ENCODE data around the gene DCANP1. TPM values are rescaled to one million over a fixed set of nuclear protein-coding genes. Genes with fewer than 3 reads are reported as not detected.

DCANP1 gene
- not detected for polyA plus RNA-seq (2013, experiment 1 of 2; ENCODE audit: insufficient read length)
- not detected for polyA plus RNA-seq (2013, experiment 2 of 2; ENCODE audit: insufficient read length)

- no peak for DNase-seq
These were observed at the start of gene DCANP1 for GRCh38 chr5:135447298-135447929. Gene DCANP1 (minus strand): TSS chr5:135447348. CDS start chr5:135447108, 240 bp downstream.

GRCh38 chr5:135495531-135495930, 48.4 kb upstream of the DCANP1 start:
- peak; percentile 16 for DNase-seq

GRCh38 chr5:135494196-135494595, 47.0 kb upstream of the DCANP1 start:
- no peak for DNase-seq

- DNase-seq = peak; percentile 86
These were observed 46.4 kb upstream of the DCANP1 start for GRCh38 chr5:135493406-135494180.

- no peak for DNase-seq
These were observed 45.1 kb upstream of the DCANP1 start for GRCh38 chr5:135492319-135492626.

GRCh38 chr5:135491552-135492318, 44.6 kb upstream of the DCANP1 start:
- no peak for DNase-seq

- DNase-seq = no peak
These were observed 43.9 kb upstream of the DCANP1 start for GRCh38 chr5:135491038-135491551.

- DNase-seq = no peak
These were observed 43.3 kb upstream of the DCANP1 start for GRCh38 chr5:135490245-135491037.

- DNase-seq = no peak
These were observed 42.5 kb upstream of the DCANP1 start for GRCh38 chr5:135489466-135490244.

- DNase-seq = peak; percentile 91
These were observed 41.7 kb upstream of the DCANP1 start for GRCh38 chr5:135488727-135489465.

- DNase-seq = no peak
These were observed 40.8 kb upstream of the DCANP1 start for GRCh38 chr5:135487839-135488514.

GRCh38 chr5:135487037-135487395, 39.9 kb upstream of the DCANP1 start:
- DNase-seq = no peak

- DNase-seq = no peak
These were observed 39.2 kb upstream of the DCANP1 start for GRCh38 chr5:135486131-135487036.

- no peak for DNase-seq
These were observed 37.5 kb upstream of the DCANP1 start for GRCh38 chr5:135484674-135485086.

GRCh38 chr5:135483254-135483653, 36.1 kb upstream of the DCANP1 start:
- DNase-seq = no peak

- DNase-seq = no peak
These were observed 35.3 kb upstream of the DCANP1 start for GRCh38 chr5:135482381-135482933.

GRCh38 chr5:135481909-135482311, 34.8 kb upstream of the DCANP1 start:
- DNase-seq = no peak

- no peak for DNase-seq
These were observed 34.2 kb upstream of the DCANP1 start for GRCh38 chr5:135481387-135481786.

GRCh38 chr5:135480511-135480910, 33.4 kb upstream of the DCANP1 start:
- DNase-seq = no peak
